Endothelial cell of umbilical vein (primary cell): ENCODE results near the gene CD109. TPM values are rescaled to one million over a fixed set of nuclear protein-coding genes. Genes with fewer than 3 reads are reported as not detected.
A peak's percentile ranks its signal among the peaks of the same experiment; 100 is the strongest.
"Not testable (repeated sequence)": the region's sequence is repeated elsewhere in the genome, so short reads cannot be mapped to it uniquely, and the experiment has no call there.

Experiments
- BruUV-seq: library from RNA; stranded (reverse); fragments of 400-500 nt; replicated peaks from 2 replicates; lab custom pipeline; 2021; lab: Mats Ljungman, UMichigan
- CTCF ChIA-PET: fragments of 300-600, 350-600 bp; sonication (Branson Sonifier 250); formaldehyde crosslinking; loops from one replicate; lab custom pipeline; 2021; ENCODE audit warnings: antibody characterized with exemption, inconsistent platforms; lab: Charles Lee
- POLR2A ChIA-PET: fragments of 300-600, 350-600 bp; sonication (Branson Sonifier 250); formaldehyde crosslinking; loops from one replicate; lab custom pipeline; 2021; ENCODE audit warnings: antibody characterized with exemption, inconsistent platforms; lab: Charles Lee
- DNase-seq: peaks from one replicate; pipeline ENCODE4 v3.0.0-alpha.2; 2011; ENCODE audit warnings: low read depth, low spot score
- FAIRE-seq: peaks from 2 replicates; lab custom pipeline; 2011; peaks lifted over from hg19 to GRCh38; lab: Jason Lieb, UNC
- H2AFZ ChIP-seq: 2 replicates; pipeline ENCODE4 v1.6.0; 2012; ENCODE audit warnings: low read depth, low read length, control low read depth, inconsistent platforms
- H3K27ac ChIP-seq: 2 replicates; pipeline ENCODE4 v1.5.1; 2011; ENCODE audit warnings: low read depth, mild to moderate bottlenecking, control low read depth, low read length, moderate library complexity; ENCODE audit not compliant: insufficient read depth
- H3K27me3 ChIP-seq, 2 experiments: 2 replicates each; pipeline versions ENCODE4 v1.6.0 to v1.6.1; 2011; ENCODE audit warnings: low read length in 2 of 2, mixed read lengths in 1 of 2; ENCODE audit not compliant: control insufficient read depth in 2 of 2, insufficient read depth in 2 of 2
- H3K36me3 ChIP-seq, 2 experiments: 2 replicates in 1 of 2; 3 replicates in 1 of 2; pipeline ENCODE4 v1.5.1; 2011; ENCODE audit warnings: low read length in 2 of 2, mild to moderate bottlenecking in 1 of 2, moderate library complexity in 1 of 2; ENCODE audit not compliant: control insufficient read depth in 2 of 2, insufficient read depth in 2 of 2; ENCODE audit errors: extremely low read depth in 1 of 2
- H3K4me1 ChIP-seq: 3 replicates; pipeline ENCODE4 v1.5.1; 2011; ENCODE audit warnings: mild to moderate bottlenecking, low read length; ENCODE audit not compliant: control insufficient read depth, insufficient read depth; ENCODE audit errors: extremely low read depth
- H3K4me2 ChIP-seq: 2 replicates; pipeline ENCODE4 v1.6.1; 2011; ENCODE audit warnings: low read length, control low read depth, mixed read lengths; ENCODE audit not compliant: insufficient read depth
- H3K4me3 ChIP-seq, 3 experiments: fragments of 200-600 bp in 1 of 3; sonication (generic), shearing (Covaris generic) in 1 of 3; replicated peaks in 1 of 3; 2 replicates each; pipeline ENCODE4 v1.5.1; 2011 to 2016; ENCODE audit warnings: control low read depth in 3 of 3, low read length in 3 of 3, mild to moderate bottlenecking in 2 of 3, inconsistent platforms in 1 of 3, low read depth in 1 of 3, moderate library complexity in 1 of 3; ENCODE audit not compliant: insufficient read depth in 1 of 3
- H3K79me2 ChIP-seq: 2 replicates; pipeline ENCODE4 v1.6.0; 2012; ENCODE audit warnings: low read length, inconsistent platforms; ENCODE audit not compliant: control insufficient read depth, insufficient read depth
- H3K9ac ChIP-seq: replicated peaks from 2 replicates; pipeline ENCODE3; 2011; ENCODE audit warnings: low read length, control low read depth; ENCODE audit not compliant: insufficient read depth; ENCODE audit errors: extremely low read depth
- H3K9me1 ChIP-seq: replicated peaks from 3 replicates; pipeline ENCODE4 v1.6.0; 2011; ENCODE audit warnings: mild to moderate bottlenecking, low read length; ENCODE audit not compliant: control insufficient read depth, insufficient read depth; ENCODE audit errors: extremely low read depth
- H3K9me3 ChIP-seq: replicated peaks from 2 replicates; pipeline ENCODE4 v1.5.1; 2012; ENCODE audit warnings: low read length, inconsistent platforms; ENCODE audit not compliant: control insufficient read depth, insufficient read depth
- H4K20me1 ChIP-seq: replicated peaks from 2 replicates; pipeline ENCODE3; 2011; ENCODE audit warnings: mild to moderate bottlenecking, low read length; ENCODE audit not compliant: control insufficient read depth, insufficient read depth; ENCODE audit errors: extremely low read depth
- EZH2 ChIP-seq: IDR thresholded peaks from 2 replicates; pipeline ENCODE4 v1.6.1; 2012; ENCODE audit warnings: borderline replicate concordance, low read depth, mild to moderate bottlenecking, moderate library complexity, low read length, inconsistent platforms; ENCODE audit not compliant: severe bottlenecking
- FOS ChIP-seq: IDR thresholded peaks from 2 replicates; pipeline ENCODE4 v1.6.1; 2011; ENCODE audit warnings: mild to moderate bottlenecking, low read length, moderate library complexity, borderline replicate concordance; ENCODE audit not compliant: insufficient read depth
- GATA2 ChIP-seq: IDR thresholded peaks from 2 replicates; pipeline ENCODE4 v1.7.0; 2011; ENCODE audit warnings: low read depth, mild to moderate bottlenecking, moderate library complexity, mixed read lengths, low read length; ENCODE audit not compliant: insufficient read length, insufficient read depth
- JUN ChIP-seq: IDR thresholded peaks from 2 replicates; pipeline ENCODE4 v1.6.1; 2011; ENCODE audit warnings: borderline replicate concordance, low read depth; ENCODE audit not compliant: insufficient read length, insufficient read depth
- MYC ChIP-seq: IDR thresholded peaks from one replicate; pipeline ENCODE4 v1.6.1; 2011; ENCODE audit warnings: mild to moderate bottlenecking, low read depth, low read length
- POLR2A ChIP-seq: IDR thresholded peaks from 2 replicates; pipeline ENCODE4 v1.6.1; 2012; ENCODE audit warnings: low read depth, mild to moderate bottlenecking, control low read depth, low read length
- POLR2AphosphoS5 ChIP-seq: IDR thresholded peaks from 2 replicates; pipeline ENCODE4 v1.6.1; 2012; ENCODE audit warnings: low read depth, mild to moderate bottlenecking, control low read depth, low read length, moderate library complexity; ENCODE audit not compliant: insufficient read depth
- dilution Hi-C: fragments of 300-500 bp; cut with MboI; formaldehyde crosslinking; loops from one replicate; pipeline ENCODE4 v1.15.0; 2019; ENCODE audit warnings: low sequenced_read_pairs; ENCODE audit not compliant: extremely low pct_ligation_motif_present
- intact Hi-C: fragments of 100-400 bp; cut with micrococcal nuclease; formaldehyde crosslinking; loops from one replicate; pipeline ENCODE4 v1.10.0; 2022
- polyA plus RNA-seq, 4 experiments: library from polyadenylated mRNA; depleted of rRNA in 3 of 4; stranded (reverse) in 3 of 4; unstranded in 1 of 4; fragments of >200 nt; gene quantifications; 2 replicates each; pipeline versions ENCODE4 v1.2.1 to v1.2.3, GENCODE V29; 2011 to 2012; ENCODE audit warnings: missing spikeins in 1 of 4
- total RNA-seq: library from RNA; stranded (reverse); gene quantifications from 2 replicates; pipeline ENCODE4 v1.2.3, GENCODE V29; 2021
- TF ChIP-seq, protein P1 (sequence below): IDR thresholded peaks from 2 replicates; pipeline ENCODE4 v1.6.1; 2011; ENCODE audit not compliant: insufficient read depth, insufficient read length
- TF ChIP-seq, protein P2 (sequence below), 2 donors: IDR thresholded peaks; 1 replicate in 1 of 2; 2 replicates in 1 of 2; pipeline ENCODE4 v1.5.1; 2011; ENCODE audit warnings: low read length in 2 of 2, mild to moderate bottlenecking in 2 of 2, moderate library complexity in 2 of 2, control low read depth in 1 of 2, inconsistent platforms in 1 of 2, low read depth in 1 of 2; ENCODE audit not compliant: insufficient read depth in 1 of 2; ENCODE audit errors: extremely low read depth in 1 of 2

CD109 gene
- total and polyA plus RNA-seq, 2 donors (not counting 3 experiments of a cell fraction or from before 2014, with no cell fraction given), result 33.9 to 107 TPM

DNA sequence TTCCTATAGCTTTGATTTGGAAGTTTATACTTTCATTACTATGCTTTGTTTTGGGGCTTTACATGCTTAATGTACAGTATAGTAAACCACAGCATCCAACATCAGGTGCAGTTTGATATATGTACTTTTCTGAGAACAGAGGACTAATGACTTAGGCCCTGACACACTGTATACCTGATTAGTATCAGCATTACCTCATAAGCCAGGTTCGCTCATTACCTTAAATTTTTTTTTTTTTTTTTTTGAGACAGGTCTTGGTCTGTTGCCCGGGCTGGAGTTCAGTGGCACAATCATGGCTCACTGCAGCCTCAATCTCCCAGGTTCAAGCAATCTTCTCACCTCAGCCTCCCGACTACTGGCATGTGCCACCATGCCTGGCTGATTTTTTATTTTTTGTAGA is 28.4 kb downstream of the CD109 start:
- ChIA-PET CTCF (interaction anchor here (13.0 kb wide), 1 partner anchor 48 kb away, joined by 343 read pairs; no protein-coding TSS in a partner anchor), POLR2A (no interaction called here)

DNA sequence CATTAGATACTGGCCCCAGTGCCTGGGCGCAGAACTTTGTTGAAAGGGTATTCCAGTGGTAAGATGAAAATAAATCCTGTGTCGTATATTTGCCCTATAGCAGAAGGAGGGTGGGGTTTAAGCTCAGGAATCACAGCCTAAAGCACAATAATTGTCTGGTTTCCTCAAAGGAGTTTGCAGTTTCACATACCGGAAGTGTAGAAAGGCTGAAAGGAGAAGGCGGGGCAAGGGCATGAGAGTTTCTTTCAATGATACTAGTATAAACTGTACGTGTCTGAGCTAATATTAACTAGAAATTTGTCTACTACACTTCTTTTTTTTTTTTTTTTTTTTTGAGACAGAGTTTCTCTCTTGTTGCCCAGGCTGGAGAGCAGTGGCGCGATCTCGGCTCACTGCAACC is 29.2 kb downstream of the CD109 start:
- peaks cover 18% of the 10 kb centered on the region for H3K4me1 ChIP-seq
- H4K20me1 ChIP-seq, H3K9me1 ChIP-seq, H3K9ac ChIP-seq, BruUV-seq, H3K27me3 ChIP-seq, intact Hi-C loops, H3K4me2 ChIP-seq, H3K4me3 ChIP-seq, H3K27ac ChIP-seq, H3K9me3 ChIP-seq, H3K36me3 ChIP-seq, dilution Hi-C loops, H3K79me2 ChIP-seq, H2AFZ ChIP-seq: not testable (repeated sequence)
- peak; percentile 68 for DNase-seq
- FAIRE-seq, result peak; percentile 78
- CTCF ChIA-PET, result interaction anchor here (1.1 to 13.0 kb wide), 3 partner anchors 13 to 73 kb away, joined by 3 to 343 read pairs (median 3); no protein-coding TSS in a partner anchor
- POLR2A ChIA-PET, result interaction anchor here (0.6 kb wide), 1 partner anchor 119 kb away, joined by 5 read pairs; no protein-coding TSS in a partner anchor

More for the DNA sequence above, 28.4 kb downstream of the CD109 start:
- Histone ChIP-seq H3K79me2 (no peaks in the 10 kb centered on the region), H3K9me1 (no peaks in the 10 kb centered on the region), H2AFZ (no peak overlapping the region), H3K4me2 (no peak overlapping the region), H4K20me1 (no peaks in the 10 kb centered on the region), H3K27me3 (no peaks in the 10 kb centered on the region), H3K4me1 (peaks cover 18% of the 10 kb centered on the region), H3K36me3 (peaks cover 0 to 2% of the 10 kb centered on the region in 2 experiments), H3K9ac (no peak overlapping the region), H3K27ac (peak overlapping the region; percentile 22), H3K9me3 (no peaks in the 10 kb centered on the region), H3K4me3 (no peak overlapping the region)
- no peak for FAIRE-seq
- dilution Hi-C loops, result no loop called here
- TF ChIP-seq, protein P1, sequence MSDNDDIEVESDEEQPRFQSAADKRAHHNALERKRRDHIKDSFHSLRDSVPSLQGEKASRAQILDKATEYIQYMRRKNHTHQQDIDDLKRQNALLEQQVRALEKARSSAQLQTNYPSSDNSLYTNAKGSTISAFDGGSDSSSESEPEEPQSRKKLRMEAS, result no peak
- no peak for TF ChIP-seq JUN
- no peak for TF ChIP-seq POLR2AphosphoS5
- TF ChIP-seq FOS, result no peak
- TF ChIP-seq EZH2, result no peak
- no peak for TF ChIP-seq GATA2
- no peak for TF ChIP-seq MYC
- TF ChIP-seq POLR2A, result no peak
- TF ChIP-seq, protein P2, sequence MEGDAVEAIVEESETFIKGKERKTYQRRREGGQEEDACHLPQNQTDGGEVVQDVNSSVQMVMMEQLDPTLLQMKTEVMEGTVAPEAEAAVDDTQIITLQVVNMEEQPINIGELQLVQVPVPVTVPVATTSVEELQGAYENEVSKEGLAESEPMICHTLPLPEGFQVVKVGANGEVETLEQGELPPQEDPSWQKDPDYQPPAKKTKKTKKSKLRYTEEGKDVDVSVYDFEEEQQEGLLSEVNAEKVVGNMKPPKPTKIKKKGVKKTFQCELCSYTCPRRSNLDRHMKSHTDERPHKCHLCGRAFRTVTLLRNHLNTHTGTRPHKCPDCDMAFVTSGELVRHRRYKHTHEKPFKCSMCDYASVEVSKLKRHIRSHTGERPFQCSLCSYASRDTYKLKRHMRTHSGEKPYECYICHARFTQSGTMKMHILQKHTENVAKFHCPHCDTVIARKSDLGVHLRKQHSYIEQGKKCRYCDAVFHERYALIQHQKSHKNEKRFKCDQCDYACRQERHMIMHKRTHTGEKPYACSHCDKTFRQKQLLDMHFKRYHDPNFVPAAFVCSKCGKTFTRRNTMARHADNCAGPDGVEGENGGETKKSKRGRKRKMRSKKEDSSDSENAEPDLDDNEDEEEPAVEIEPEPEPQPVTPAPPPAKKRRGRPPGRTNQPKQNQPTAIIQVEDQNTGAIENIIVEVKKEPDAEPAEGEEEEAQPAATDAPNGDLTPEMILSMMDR (IDR thresholded peaks at IDR 0.05; ENCODE audit: extremely low read depth in 1 of 2, insufficient read depth in 1 of 2, low read depth in 1 of 2, low read length in 2 of 2), result no peak
- BruUV-seq, result no TSS peak
- DNase-seq, result no peak
- intact Hi-C loops, result no loop called here
